Testis (tissue), 2 donors: ENCODE measurements around the gene LPIN1.

Experiments
- POLR2A ChIP-seq: fragments of 450-650 bp; IDR thresholded peaks from one replicate; pipeline ENCODE4 v1.6.1; 2017; ENCODE audit warnings: antibody characterized with exemption, mild to moderate bottlenecking, moderate library complexity
- TF ChIP-seq, protein P1 (sequence below), 3 experiments: fragments of 450-650 bp in 2 of 3; fragments of 200-600 bp in 1 of 3; sonication (generic) in 1 of 3; IDR thresholded peaks; one replicate each; pipeline ENCODE4 v1.5.1; 2016 to 2019; ENCODE audit warnings: antibody characterized with exemption in 3 of 3, mild to moderate bottlenecking in 2 of 3, moderate library complexity in 1 of 3

- TF ChIP-seq, protein P1, sequence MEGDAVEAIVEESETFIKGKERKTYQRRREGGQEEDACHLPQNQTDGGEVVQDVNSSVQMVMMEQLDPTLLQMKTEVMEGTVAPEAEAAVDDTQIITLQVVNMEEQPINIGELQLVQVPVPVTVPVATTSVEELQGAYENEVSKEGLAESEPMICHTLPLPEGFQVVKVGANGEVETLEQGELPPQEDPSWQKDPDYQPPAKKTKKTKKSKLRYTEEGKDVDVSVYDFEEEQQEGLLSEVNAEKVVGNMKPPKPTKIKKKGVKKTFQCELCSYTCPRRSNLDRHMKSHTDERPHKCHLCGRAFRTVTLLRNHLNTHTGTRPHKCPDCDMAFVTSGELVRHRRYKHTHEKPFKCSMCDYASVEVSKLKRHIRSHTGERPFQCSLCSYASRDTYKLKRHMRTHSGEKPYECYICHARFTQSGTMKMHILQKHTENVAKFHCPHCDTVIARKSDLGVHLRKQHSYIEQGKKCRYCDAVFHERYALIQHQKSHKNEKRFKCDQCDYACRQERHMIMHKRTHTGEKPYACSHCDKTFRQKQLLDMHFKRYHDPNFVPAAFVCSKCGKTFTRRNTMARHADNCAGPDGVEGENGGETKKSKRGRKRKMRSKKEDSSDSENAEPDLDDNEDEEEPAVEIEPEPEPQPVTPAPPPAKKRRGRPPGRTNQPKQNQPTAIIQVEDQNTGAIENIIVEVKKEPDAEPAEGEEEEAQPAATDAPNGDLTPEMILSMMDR (IDR thresholded peaks at IDR 0.05): no peak
- no peak for TF ChIP-seq POLR2A
These were observed 126.5 kb downstream of the LPIN1 start for GRCh38 chr2:11872948-11873269.
